SK-N-SH treated with all-trans-retinoic acid at 6 μM for 48 hours (cell line): ENCODE measurements around the gene CYSRT1.

ENCODE experiments used
- ISL1 ChIP-seq: fragments of 250-450 bp; sonication (Bioruptor Pico); IDR thresholded peaks from 2 replicates; pipeline ENCODE4 v2.1.2; 2022; ENCODE audit warnings: mild to moderate bottlenecking, moderate library complexity
- OSR1 ChIP-seq: fragments of 250-450 bp; sonication (Bioruptor Pico); IDR thresholded peaks from 2 replicates; pipeline ENCODE4 v1.8.0; 2022; ENCODE audit warnings: moderate library complexity, mild to moderate bottlenecking, inconsistent platforms
- PPARA ChIP-seq: fragments of 250-450 bp; sonication (Bioruptor Pico); IDR thresholded peaks from 2 replicates; pipeline ENCODE4 v1.5.0; 2020; ENCODE audit warnings: mild to moderate bottlenecking, borderline replicate concordance
- RARB ChIP-seq: fragments of 250-450 bp; sonication (Bioruptor Pico); IDR thresholded peaks from 2 replicates; pipeline ENCODE4 v1.8.0; 2021; ENCODE audit warnings: mild to moderate bottlenecking, moderate library complexity
- SNAI2 ChIP-seq: fragments of 250-450 bp; sonication (Bioruptor Pico); IDR thresholded peaks from 2 replicates; pipeline ENCODE4 v1.5.0; 2020; ENCODE audit warnings: mild to moderate bottlenecking, moderate library complexity
- TCF4 ChIP-seq: fragments of 250-450 bp; sonication (Bioruptor Pico); IDR thresholded peaks from 2 replicates; pipeline ENCODE4 v1.8.0; 2021; ENCODE audit warnings: mild to moderate bottlenecking, moderate library complexity, borderline replicate concordance
- ZFP3 ChIP-seq: fragments of 250-450 bp; sonication (Bioruptor Pico); IDR thresholded peaks from 2 replicates; pipeline ENCODE4 v1.5.0; 2020; ENCODE audit warnings: mild to moderate bottlenecking, moderate library complexity
- ZFP30 ChIP-seq: fragments of 450-650 bp; formaldehyde crosslinking; IDR thresholded peaks from 2 replicates; pipeline ENCODE4 v1.5.0; 2022; ENCODE audit warnings: mild to moderate bottlenecking, moderate library complexity
- ZNF565 ChIP-seq: fragments of 450-650 bp; formaldehyde crosslinking; conservative IDR thresholded peaks from 2 replicates; pipeline ENCODE4 v1.5.0; 2020; ENCODE audit warnings: low read depth, mild to moderate bottlenecking, moderate library complexity
- TF ChIP-seq, protein P1 (sequence below): fragments of 250-450 bp; sonication (Bioruptor Pico); IDR thresholded peaks from 2 replicates; pipeline ENCODE4 v1.8.0; 2020; ENCODE audit warnings: mild to moderate bottlenecking, moderate library complexity, borderline replicate concordance
- TF ChIP-seq, protein P2 (sequence below): fragments of 250-450 bp; sonication (Bioruptor Pico); IDR thresholded peaks from 2 replicates; pipeline ENCODE4 v1.5.1; 2020; ENCODE audit warnings: low read depth, mild to moderate bottlenecking, moderate library complexity
- TF ChIP-seq, protein P3 (sequence below): fragments of 250-450 bp; sonication (Bioruptor Pico); IDR thresholded peaks from 2 replicates; pipeline ENCODE4 v1.5.0; 2020; ENCODE audit warnings: mild to moderate bottlenecking, moderate library complexity

DNA sequence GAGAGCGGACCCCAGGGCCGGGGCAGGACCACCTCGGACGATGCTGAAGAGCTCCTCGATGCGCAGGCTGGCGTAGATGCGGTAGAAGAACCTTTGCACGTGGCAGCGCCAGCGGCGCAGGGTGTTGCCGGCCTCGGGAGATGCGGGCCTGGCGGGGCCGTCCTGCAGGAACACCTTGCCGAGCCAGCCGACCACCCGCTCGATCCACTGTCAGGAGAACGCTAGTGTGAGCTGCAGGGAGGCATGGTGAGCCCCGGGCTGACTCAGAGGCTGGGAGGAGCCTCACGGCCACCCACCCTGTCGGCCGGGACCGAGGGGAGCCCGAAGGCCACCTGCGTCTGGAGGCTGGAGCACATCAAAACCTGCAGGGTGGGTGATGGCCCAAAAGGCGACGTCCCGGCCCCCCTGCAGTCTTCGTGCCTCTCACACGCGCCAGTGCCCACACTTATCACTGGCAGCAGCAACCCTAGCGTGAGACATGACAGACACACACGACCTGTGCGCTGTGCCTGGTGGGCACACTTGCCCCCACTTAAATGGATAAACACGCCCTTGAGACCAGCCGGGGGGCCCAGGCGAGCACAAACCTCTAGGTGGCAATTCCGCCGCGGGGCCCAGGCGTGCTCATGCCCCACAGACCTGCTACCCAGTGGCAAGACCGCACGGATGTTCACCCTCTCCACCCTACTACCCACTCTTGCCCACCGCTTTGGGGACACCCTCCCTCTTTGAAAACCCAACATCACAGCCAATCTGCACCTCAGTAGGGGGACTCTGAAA lies 39.9 kb upstream of the CYSRT1 start:
- TF ChIP-seq ZFP30 (no peak), ISL1 (CRISPR knock-in tag) (no peak), SNAI2 (CRISPR knock-in tag) (no peak), ZFP3 (no peak), RARB (CRISPR knock-in tag) (no peak), TCF4 (CRISPR knock-in tag) (no peak), OSR1 (no peak), PPARA (no peak), ZNF565 (CRISPR knock-in tag) (no peak)
- TF ChIP-seq, protein P1, sequence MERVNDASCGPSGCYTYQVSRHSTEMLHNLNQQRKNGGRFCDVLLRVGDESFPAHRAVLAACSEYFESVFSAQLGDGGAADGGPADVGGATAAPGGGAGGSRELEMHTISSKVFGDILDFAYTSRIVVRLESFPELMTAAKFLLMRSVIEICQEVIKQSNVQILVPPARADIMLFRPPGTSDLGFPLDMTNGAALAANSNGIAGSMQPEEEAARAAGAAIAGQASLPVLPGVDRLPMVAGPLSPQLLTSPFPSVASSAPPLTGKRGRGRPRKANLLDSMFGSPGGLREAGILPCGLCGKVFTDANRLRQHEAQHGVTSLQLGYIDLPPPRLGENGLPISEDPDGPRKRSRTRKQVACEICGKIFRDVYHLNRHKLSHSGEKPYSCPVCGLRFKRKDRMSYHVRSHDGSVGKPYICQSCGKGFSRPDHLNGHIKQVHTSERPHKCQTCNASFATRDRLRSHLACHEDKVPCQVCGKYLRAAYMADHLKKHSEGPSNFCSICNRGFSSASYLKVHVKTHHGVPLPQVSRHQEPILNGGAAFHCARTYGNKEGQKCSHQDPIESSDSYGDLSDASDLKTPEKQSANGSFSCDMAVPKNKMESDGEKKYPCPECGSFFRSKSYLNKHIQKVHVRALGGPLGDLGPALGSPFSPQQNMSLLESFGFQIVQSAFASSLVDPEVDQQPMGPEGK (CRISPR knock-in tag), result no peak
- TF ChIP-seq, protein P2, sequence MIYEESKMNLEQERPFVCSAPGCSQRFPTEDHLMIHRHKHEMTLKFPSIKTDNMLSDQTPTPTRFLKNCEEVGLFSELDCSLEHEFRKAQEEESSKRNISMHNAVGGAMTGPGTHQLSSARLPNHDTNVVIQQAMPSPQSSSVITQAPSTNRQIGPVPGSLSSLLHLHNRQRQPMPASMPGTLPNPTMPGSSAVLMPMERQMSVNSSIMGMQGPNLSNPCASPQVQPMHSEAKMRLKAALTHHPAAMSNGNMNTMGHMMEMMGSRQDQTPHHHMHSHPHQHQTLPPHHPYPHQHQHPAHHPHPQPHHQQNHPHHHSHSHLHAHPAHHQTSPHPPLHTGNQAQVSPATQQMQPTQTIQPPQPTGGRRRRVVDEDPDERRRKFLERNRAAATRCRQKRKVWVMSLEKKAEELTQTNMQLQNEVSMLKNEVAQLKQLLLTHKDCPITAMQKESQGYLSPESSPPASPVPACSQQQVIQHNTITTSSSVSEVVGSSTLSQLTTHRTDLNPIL, result no peak
- TF ChIP-seq, protein P3, sequence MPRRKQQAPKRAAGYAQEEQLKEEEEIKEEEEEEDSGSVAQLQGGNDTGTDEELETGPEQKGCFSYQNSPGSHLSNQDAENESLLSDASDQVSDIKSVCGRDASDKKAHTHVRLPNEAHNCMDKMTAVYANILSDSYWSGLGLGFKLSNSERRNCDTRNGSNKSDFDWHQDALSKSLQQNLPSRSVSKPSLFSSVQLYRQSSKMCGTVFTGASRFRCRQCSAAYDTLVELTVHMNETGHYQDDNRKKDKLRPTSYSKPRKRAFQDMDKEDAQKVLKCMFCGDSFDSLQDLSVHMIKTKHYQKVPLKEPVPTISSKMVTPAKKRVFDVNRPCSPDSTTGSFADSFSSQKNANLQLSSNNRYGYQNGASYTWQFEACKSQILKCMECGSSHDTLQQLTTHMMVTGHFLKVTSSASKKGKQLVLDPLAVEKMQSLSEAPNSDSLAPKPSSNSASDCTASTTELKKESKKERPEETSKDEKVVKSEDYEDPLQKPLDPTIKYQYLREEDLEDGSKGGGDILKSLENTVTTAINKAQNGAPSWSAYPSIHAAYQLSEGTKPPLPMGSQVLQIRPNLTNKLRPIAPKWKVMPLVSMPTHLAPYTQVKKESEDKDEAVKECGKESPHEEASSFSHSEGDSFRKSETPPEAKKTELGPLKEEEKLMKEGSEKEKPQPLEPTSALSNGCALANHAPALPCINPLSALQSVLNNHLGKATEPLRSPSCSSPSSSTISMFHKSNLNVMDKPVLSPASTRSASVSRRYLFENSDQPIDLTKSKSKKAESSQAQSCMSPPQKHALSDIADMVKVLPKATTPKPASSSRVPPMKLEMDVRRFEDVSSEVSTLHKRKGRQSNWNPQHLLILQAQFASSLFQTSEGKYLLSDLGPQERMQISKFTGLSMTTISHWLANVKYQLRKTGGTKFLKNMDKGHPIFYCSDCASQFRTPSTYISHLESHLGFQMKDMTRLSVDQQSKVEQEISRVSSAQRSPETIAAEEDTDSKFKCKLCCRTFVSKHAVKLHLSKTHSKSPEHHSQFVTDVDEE (CRISPR knock-in tag), result no peak
